Activated T-cell treated with anti-CD3 and anti-CD28 coated beads for 48 hours (primary cell): Measurements from ENCODE around the gene TMPRSS5.
"Not testable (repeated sequence)": the region's sequence is repeated elsewhere in the genome, so short reads cannot be mapped to it uniquely, and the experiment has no call there.

Experiments used
- DNase-seq: peaks from one replicate; pipeline ENCODE4 v3.0.0-alpha.2; 2020; ENCODE audit warnings: low read depth

Gene TMPRSS5

DNA sequence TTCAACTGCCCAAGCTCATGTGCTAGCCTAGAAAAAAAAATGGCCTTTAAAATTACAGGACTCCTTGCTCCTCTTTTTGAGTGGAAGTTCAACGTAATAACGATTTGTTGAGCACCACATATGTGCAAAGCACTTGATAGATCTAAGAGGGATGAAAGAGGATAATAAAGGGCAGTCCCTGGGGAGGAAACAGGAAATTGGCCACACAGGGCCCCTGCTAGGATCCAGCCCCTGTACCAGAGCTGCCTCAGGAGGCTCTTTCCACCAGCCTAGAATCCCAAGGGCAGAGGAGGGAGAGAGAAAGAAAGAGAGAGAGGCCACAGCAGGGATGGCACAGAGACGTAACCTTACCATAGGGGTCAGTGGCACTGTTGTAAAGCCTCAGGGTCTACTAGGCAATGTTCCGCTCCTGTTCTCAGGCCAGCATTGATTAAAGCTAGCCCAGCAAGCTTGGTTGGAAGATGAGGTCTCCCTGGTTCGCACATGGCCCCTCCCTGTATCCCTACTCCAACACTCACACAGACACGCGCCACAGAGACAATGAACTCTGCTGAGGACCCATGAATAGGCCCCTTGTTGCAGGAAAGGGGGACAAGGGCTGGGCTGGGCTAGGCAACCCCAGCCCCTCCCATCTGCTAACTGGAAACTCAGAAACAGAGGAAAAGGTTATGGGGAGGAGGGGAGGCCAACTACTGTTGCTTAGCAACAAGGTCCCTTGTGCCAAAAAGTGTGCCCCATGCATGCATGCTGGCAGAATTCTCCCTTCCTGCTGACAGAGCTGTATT is at the start of gene TMPRSS5:
Gene TMPRSS5, minus strand, starts transcription at position 438 of the 785 bp plus-strand sequence. Its CDS starts 84 bp downstream, at position 354.
- no peak for DNase-seq

DNA sequence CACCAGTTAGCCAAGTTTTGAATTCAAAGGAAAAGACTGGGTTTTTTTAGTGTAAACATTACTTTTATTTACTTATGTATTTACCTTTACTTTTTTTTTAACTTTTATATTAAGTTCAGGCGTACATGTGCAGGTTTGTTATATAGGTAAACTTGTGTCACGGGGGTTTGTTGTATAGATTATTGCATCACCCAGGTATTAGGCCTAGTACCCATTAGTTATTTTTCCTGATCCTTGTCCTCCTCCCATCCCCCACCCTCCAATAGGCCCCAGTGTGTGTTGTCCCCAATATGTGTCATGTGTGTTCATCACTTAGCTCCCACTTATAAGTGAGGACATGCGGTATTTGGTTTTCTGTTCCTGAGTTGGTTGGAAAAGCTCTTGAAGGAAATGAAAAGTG is 46.8 kb upstream of the TMPRSS5 start:
- no peak for DNase-seq

DNA sequence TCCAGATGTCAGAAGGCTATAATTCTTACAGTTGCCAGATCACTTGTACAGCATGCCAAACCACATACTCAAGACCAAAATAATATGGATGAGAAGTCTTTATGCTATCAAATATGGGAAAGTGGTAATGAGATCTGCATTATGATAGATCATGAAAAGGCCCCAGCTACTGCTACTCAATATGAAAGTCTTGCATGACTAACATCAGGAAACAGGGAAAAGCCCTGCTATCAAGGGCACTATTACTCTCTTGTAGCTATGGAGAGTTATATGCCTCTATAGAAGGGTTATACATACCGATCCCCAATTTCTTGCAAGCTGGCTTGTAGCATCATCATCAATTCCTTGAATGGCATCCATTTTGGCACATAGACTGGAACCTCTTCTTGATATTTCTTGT is 30.2 kb upstream of the TMPRSS5 start:
- DNase-seq: no peak

DNA sequence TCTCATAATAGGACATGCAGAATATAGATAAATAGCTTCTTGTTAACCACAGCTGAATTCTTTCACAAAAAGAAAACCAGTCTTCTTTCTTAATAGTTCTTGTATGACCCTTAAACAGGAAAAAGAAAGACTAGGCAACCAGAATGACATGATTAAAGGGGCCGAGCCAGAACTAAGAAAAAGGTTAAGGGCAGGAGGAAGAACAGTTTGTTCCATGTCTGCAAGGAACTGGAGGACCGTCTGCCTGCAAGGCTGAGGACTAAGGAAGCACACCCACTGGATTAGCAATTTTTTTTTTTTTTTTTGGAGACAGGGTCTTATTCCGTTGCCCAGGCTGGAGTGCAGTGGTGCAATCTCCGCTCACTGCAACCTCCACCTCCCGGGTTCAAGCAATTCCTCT is 26.0 kb upstream of the TMPRSS5 start:
- no peak for DNase-seq

DNA sequence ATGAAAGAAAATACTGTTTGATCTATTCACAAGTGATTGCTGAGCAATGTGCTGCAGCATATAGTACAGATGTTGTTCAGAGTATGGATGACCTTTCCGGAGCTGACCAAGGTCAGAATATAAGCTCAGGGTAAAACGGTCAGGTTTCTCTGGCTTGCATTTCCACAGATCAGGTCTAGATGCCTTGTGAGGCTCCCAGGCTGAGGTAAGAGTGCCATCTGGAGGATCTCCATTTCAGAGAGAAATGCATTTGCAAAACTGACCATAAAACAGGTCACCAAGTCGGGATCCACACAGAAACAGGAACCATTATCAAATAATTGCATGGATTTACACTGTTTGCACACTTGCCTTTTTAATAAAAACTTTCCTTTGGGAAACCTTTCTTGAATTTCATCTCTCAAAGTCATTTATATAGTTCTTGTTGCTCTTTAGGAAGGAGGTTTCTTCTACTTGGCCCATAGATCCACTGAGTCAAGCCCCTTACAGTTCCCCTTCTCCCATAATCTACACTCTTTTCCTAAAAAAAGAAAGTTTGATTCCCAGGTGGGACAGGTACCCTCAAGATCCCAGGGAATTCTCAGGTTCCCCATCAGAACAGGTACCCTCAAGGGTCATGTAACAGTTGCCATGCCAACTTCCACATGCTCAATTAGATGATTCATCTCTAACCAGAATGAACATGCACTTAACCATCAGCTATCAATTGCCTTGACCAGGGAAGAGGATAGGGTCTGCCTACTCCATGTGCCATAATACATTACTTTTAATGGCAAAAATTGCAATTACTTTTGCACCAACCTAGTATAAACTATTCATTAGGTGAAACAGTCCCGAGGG is 25.0 kb upstream of the TMPRSS5 start:
- DNase-seq: no peak

DNA sequence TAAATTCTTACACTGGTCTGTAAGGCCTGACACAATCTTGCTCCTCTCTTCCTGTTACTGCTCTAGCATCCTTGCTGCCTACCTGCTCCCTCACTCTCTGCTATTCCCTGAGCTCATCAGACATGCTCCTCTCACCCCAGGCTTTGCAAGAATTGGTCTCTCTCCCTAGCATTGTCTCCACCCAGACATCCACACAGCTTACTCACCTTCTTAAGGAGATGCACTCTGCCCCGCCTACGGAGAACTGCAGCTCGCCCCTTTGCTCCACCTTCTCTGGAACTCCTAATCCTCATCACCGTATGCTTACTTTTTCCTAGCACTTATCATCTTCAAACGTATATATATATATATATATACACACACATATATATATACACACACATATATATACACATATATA is 23.3 kb upstream of the TMPRSS5 start:
- no peak for DNase-seq

DNA sequence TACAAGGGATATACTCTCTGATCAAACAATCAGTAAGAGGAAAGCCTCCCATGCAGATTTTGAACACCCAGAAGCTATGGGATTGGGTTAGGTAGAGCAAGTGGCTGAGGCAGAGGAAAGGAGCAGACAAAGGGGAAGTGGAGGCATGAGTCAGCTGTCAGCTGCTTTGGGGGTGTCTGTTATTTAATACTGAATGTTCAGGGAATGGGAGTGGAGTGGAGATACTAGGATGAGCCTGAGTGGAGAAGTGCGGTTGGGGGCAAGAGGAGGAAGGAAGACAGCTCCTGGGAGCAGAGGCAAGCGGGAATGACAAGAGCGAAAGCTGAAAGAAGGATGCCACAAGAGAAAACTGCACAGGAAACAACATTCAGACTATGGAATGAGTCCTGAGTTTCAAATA is 22.7 kb upstream of the TMPRSS5 start:
- DNase-seq: no peak

DNA sequence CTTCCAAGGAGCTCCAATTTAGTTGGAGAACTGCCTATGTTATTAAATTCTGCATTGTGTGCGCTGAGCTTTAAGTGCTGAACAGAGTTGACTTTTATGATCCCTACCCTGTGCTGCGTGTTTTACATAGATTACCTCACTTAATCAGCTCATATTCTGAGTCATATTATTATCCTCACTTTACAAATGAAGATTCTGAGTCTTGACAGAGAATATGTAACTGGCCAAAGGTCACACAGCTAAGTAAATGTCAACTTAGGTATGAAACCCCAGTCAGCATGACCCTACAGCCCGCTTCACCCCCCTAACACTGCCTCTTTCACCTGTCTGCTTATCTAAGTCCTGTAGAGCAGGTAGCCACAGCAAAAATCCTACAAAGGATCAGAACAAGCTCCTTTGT is 19.8 kb upstream of the TMPRSS5 start:
- no peak for DNase-seq

DNA sequence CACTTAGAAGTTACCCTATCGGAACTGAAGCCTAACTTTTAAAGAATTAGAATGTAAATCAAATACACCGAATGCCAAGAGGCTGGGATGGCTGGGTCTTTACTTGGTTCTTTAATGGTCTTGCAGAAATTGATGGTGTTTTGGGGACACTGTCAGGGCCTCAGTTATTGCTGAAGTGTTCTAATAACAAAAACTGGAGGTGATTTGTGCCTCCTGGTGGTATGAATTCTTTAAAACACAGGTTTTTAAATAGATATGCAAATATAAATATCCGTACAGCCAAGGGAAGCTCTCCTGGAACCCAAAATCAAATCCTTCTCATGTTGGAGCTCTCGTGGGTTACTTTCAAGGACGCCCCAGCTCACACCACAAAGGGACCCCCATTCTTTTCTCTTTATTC is 19.3 kb upstream of the TMPRSS5 start:
- no peak for DNase-seq

DNA sequence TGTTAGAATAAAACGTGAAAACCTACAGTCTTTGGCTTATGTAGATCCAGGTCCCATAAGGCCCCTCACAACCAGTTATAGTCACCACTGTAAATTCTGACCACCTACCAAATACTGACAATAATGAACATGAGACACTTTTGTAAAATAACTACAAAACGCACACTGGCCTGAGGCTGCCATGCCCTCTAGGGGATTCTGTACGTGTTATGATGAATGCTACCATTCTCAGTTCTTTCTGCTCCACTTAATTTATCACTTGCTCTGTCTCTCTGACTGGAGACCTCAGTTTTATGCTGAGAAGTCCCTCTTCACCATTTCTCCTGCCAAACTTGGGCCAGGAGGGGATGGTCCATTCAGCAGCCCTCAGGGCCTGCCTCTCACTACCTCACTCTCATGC is 18.7 kb upstream of the TMPRSS5 start:
- no peak for DNase-seq

DNA sequence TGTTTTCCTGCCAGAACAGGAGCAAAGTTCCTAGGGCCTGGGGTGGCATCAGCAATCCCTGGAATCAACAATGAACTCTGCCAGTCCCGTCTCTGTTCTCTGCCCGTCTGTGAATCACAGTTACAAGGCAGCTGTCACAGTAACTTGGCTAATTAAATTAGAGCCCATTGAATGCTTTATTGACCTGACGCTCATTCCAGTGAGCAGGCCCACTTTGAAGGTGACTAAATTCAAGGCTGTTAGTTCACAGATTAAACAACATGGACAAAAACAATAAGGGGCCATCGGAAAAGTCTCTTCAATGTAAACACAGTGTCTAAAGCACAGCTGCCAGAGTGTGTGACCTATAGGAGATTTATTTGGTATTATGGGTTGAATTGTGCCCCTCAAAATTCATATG is 17.7 kb upstream of the TMPRSS5 start:
- no peak for DNase-seq

DNA sequence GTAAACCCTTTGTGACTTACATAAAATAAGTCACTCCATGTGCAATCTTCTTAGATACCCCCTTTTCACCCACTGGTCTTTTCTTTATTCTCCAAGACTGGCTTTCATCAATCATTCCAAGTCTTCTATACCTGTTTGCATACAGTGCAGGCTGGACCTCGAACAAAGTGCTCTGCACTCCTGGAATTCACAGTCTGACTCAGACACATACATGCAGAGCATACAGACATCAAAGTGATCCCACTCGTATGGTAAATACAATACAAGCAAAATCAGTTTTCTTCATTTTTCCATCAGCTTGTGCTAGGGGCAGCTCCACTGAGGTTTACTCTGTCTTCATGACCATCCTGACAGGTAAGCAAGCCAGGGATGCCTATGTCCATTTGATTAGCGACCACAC is 16.8 kb upstream of the TMPRSS5 start:
- no peak for DNase-seq

DNA sequence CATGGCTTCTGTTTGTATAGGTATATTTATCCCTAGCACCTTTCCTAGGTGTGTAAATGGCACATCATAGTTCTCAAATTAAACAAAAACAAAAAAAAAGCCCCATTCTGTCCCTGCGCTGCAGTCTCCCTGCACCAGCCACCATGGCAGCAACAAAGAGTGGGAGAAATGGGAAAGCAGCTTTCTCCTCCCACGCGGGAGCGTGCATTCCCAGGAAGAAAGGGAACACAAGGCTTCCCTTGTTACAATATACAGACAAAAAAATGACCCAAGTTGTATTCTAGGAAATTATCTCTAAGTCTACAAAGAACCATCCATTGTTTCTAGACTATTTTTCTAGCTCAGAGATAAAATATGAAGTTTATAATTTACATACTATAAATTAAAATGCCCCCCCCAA is 16.1 kb upstream of the TMPRSS5 start:
- no peak for DNase-seq

DNA sequence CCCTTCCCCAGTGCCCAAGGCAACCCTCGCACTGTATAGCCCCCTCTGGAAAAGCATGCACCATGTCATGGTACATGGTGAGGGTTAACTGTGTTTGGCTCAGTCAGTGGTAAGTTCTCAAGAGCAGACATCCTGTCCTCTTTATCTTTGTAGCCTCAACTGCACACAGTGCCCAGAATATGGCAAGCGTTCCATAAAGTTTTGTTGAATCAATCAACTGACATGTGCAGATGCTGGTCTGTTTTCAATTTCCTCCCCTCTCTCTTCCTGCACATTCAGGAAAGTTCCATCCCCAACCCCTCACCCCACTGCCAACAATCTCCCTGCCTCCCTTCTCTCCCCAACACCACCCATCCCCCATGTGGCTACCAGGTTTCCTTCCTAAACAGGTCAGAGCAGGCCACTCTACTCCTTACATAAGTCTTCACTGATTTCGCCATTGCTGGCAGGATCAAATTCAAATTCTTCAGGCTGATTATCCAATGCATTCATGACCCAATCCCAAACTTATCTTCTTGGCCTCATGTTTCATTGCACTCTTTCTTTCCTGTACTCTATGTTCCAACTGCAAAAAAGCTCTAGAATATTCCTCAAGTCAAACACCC is 15.5 kb upstream of the TMPRSS5 start:
- DNase-seq: no peak

DNA sequence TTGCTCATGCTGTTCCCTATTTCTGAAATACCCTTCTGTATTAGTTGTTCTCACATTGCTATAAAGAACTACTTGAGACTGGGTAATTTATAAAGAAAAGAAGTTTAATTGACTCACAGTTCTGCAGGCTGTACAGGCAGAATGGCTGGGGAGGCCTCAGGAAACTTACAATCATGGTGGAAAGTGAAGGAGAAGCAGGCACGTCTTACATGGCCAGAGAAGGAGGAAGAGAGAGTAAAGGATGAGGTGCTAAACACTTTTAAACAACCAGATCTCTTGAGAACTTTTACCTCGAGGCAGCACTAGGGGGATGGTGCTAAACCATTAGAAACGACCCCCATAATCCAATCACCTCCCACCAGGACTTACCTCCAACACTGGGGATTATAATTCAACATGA is 14.4 kb upstream of the TMPRSS5 start:
- not testable (repeated sequence) for DNase-seq

DNA sequence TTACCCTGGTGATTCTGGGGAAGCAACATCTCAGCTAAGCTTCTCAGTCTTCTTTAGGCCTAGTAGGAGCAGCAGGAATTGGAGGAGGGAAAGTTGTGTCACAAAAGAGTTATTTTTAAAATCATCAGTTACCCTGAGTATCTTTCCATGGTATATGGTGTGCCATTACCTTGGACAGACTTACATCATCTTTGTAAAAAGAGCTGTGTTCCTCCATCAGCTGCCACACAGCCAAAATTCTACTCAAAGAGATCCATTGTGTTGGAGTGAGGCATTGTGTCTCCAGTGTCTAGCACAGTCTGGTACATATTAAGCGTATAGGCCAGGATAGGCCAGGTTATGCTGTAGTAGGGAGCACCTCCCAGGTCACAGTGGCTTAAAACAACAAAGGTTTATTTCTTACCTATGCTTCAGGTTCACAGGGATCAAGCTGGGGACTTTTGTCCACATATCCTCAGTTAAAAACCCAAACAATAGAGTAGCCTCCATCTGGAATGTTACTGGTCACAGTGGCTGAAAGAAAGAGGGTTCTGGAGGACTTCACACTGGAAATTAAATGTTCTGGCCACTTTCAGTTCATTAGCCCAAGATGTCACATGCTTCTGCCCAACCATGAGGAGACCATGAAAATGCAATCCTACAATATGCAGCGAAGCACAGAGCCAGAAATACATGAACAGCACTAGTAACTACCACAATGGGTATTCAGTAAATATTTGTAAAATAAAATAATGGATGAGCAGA is 9.9 kb upstream of the TMPRSS5 start:
- DNase-seq: no peak

DNA sequence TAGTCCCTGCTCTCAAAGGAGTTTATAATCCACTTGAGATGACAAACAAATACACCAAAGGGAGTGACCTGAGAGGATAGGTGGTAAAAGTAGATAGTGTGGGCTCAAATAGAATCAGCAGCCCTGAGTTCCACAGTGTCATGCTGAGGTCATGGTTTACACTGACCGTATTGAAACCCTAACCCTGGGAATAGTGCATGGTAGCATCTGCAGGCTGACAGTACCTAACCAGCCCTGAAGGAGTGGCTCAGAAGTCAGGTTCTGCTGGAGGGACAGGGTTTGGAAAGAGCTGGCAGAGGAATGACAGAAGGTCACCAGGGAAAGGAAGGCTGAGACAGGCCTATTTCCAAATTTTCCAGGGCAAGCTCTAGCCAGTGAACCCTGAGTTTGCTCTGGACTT is 9.2 kb upstream of the TMPRSS5 start:
- DNase-seq: no peak

DNA sequence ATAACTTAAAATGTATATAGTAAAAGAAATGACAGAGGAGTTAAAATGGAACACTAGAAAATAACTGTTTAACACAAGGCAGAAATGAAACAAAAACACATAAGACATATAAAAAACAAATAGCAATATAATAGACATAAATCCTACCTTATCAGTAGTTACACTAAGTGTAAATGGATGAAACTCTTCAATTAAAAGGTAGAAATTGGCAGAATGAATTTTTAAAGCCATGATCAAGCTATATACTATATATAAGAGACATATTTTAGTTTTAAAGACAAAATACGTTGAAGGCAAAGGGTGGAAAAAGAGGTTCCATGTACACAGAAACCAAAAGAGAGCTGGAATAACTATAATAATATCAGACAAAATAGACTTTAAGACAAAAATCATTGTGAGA is 4.9 kb upstream of the TMPRSS5 start:
- DNase-seq: no peak

DNA sequence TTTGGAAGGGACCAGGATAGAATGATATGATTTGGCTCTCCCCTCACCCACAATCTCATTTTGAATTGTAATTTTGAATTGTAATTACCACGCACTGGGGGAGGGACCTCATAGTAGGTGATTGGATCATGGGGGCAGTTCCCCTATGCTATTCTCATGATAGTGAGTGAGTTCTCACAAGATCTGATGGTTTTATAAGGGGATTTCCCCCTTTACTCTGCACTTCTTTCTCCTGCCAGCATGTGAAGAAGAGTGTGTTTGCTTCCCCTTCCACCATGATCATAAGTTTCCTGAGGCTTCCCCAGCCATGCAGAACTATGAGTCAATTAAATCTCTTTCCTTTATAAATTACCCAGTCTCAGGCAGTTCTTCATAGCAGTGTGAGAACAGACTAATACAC is 2.6 kb downstream of the TMPRSS5 start:
- DNase-seq: not testable (repeated sequence)

DNA sequence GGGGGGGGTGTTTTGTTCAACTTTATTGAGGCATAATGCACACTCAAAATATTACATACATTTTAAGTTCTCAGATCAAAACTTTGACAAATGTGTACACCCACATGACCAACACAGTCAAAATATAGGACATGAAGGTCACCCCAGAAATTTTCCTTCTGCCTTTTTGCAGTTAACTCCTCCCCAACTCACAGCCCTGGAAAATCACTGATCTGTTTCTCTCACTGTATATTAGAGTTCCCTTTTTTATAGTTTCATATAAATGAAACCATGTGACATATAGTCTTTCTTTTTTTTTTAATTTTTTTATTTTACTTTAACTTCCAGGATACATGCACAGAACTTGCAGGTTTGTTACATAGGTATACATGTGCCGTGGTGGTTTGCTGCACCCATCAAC is 4.6 kb downstream of the TMPRSS5 start:
- no peak for DNase-seq

DNA sequence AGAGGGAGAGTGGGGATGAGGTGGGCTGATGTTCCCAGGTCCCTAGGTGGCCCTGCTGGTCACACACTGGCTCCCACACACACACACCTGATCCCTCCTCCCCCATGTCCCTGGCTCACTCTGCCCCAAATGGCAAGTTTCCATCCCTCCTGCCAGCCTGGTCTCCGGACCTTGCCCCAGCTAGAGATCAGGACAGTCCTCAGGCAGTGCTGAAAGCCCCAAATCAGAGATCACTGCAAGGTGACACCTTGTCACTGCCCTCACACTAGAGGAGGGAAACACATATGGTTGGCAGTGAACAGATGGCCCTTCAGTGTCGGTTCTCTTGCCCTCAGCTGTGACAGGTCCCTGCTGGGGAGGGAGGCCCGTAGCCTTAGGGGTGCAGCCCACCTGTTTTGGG is 7.6 kb downstream of the TMPRSS5 start:
- DNase-seq: no peak

DNA sequence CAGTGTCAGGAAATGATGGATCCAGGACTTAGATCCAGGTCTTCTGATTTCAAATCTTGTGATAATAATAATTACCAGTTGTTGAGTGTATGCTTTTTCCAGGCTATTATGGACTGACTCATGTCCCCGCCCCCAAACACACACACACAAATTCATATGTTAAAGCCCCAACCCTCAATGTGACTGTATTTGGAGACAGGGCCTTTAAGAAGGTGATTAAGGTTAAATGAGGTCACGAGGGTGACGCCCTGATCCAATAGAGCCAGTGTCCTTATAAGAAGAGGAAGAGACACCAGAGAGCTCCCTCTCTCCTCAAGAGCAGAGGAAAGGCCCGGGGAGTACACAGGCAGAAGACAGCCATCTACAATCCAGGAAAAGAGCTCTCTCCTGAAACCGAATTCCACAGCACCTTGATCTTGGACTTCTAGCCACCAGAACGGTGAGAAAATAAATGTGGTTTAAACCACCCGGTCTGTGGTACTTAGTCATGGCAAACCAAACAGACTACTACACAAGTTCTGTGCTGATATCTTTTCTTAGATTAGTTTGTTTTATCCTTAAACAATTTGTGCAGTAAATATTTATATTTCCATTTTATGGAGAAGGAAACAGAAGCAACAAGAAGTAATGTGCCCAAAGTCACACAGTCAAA is 8.2 kb downstream of the TMPRSS5 start:
- DNase-seq: no peak
